Endothelial cell of umbilical vein (primary cell): ENCODE results near the gene GAPDHS.

Source experiments
- CTCF ChIP-seq, 2 donors: IDR thresholded peaks; 1 replicate in 1 of 2; 2 replicates in 1 of 2; pipeline ENCODE4 v1.5.1; 2011; ENCODE audit warnings: low read length in 2 of 2, mild to moderate bottlenecking in 2 of 2, moderate library complexity in 2 of 2, control low read depth in 1 of 2, inconsistent platforms in 1 of 2, low read depth in 1 of 2; ENCODE audit not compliant: insufficient read depth in 1 of 2; ENCODE audit errors: extremely low read depth in 1 of 2
- EZH2 ChIP-seq: IDR thresholded peaks from 2 replicates; pipeline ENCODE4 v1.6.1; 2012; ENCODE audit warnings: borderline replicate concordance, low read depth, mild to moderate bottlenecking, moderate library complexity, low read length, inconsistent platforms; ENCODE audit not compliant: severe bottlenecking
- FOS ChIP-seq: IDR thresholded peaks from 2 replicates; pipeline ENCODE4 v1.6.1; 2011; ENCODE audit warnings: mild to moderate bottlenecking, low read length, moderate library complexity, borderline replicate concordance; ENCODE audit not compliant: insufficient read depth
- GATA2 ChIP-seq: IDR thresholded peaks from 2 replicates; pipeline ENCODE4 v1.7.0; 2011; ENCODE audit warnings: low read depth, mild to moderate bottlenecking, moderate library complexity, mixed read lengths, low read length; ENCODE audit not compliant: insufficient read length, insufficient read depth
- MAX ChIP-seq: IDR thresholded peaks from 2 replicates; pipeline ENCODE4 v1.6.1; 2011; ENCODE audit not compliant: insufficient read depth, insufficient read length
- MYC ChIP-seq: IDR thresholded peaks from one replicate; pipeline ENCODE4 v1.6.1; 2011; ENCODE audit warnings: mild to moderate bottlenecking, low read depth, low read length
- POLR2A ChIP-seq: IDR thresholded peaks from 2 replicates; pipeline ENCODE4 v1.6.1; 2012; ENCODE audit warnings: low read depth, mild to moderate bottlenecking, control low read depth, low read length
- POLR2AphosphoS5 ChIP-seq: IDR thresholded peaks from 2 replicates; pipeline ENCODE4 v1.6.1; 2012; ENCODE audit warnings: low read depth, mild to moderate bottlenecking, control low read depth, low read length, moderate library complexity; ENCODE audit not compliant: insufficient read depth

- TF ChIP-seq CTCF (IDR thresholded peaks at IDR 0.05; ENCODE audit: extremely low read depth in 1 of 2, insufficient read depth in 1 of 2, low read depth in 1 of 2, low read length in 2 of 2): no peak
- TF ChIP-seq MAX: no peak
- no peak for TF ChIP-seq POLR2A
- no peak for TF ChIP-seq FOS
- no peak for TF ChIP-seq EZH2
- no peak for TF ChIP-seq GATA2
- no peak for TF ChIP-seq MYC
- no peak for TF ChIP-seq POLR2AphosphoS5
Measured at GRCh38 chr19:35556025-35556590, 22.9 kb downstream of the GAPDHS start.
